Measurements from ENCODE around the gene TTLL5.

Gene TTLL5

DNA sequence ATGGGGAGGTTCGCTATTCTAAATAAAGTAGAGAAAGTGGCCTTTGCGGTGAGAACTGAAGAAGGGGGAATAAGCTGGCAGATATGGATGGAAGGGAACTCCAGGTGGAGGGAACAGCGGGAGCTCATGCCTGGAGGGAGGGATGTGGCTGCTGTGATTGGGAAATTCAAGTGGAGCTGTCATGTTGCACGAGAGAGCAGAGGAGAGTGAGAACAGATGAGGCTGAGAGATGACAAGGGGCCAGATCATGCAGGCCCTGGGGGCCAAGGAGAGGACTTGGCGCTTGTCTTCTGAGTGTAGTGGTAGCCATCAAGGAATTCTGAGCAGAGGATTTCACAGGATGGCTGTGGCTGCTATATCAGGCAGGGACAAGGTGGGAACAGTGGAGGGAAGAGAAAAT, 285.7 kb downstream of the TTLL5 start:
- no peak for DNase-seq (ENCODE audit: low spot score)
- CTCF ChIA-PET: interaction anchor here (0.5 to 0.7 kb wide), 3 partner anchors 13 to 864 kb away, joined by 3 to 4 read pairs (median 3); no protein-coding TSS in a partner anchor
- POLR2A ChIA-PET (ENCODE audit: low non-redundant PET): no interaction called here
- no peak overlapping the region for H3K27ac ChIP-seq
- TF ChIP-seq, protein P1, sequence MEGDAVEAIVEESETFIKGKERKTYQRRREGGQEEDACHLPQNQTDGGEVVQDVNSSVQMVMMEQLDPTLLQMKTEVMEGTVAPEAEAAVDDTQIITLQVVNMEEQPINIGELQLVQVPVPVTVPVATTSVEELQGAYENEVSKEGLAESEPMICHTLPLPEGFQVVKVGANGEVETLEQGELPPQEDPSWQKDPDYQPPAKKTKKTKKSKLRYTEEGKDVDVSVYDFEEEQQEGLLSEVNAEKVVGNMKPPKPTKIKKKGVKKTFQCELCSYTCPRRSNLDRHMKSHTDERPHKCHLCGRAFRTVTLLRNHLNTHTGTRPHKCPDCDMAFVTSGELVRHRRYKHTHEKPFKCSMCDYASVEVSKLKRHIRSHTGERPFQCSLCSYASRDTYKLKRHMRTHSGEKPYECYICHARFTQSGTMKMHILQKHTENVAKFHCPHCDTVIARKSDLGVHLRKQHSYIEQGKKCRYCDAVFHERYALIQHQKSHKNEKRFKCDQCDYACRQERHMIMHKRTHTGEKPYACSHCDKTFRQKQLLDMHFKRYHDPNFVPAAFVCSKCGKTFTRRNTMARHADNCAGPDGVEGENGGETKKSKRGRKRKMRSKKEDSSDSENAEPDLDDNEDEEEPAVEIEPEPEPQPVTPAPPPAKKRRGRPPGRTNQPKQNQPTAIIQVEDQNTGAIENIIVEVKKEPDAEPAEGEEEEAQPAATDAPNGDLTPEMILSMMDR (conservative IDR thresholded peaks at IDR 0.05; ENCODE audit: low read depth): no peak

DNA sequence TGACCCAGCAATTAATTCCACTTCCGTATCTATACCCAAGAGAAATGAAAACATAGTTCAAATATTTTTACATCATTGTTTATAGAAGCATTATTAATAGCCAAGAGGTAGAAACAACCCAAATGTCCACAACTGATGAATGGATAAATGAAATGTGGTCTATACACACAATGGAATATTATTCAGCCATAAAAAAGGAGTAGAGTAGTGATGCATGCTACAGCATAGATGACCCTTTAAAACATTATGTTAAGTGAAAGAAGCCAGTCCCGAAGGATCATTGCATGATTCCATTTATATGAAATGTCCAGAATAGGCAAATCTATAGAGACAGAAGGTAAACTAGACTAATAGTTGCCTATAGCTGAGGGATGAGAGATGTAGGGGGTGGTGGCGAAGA, 291.4 kb downstream of the TTLL5 start:
- POLR2A ChIA-PET (ENCODE audit: low non-redundant PET): no interaction called here
- CTCF ChIA-PET: no interaction called here
- TF ChIP-seq, protein P1 (conservative IDR thresholded peaks at IDR 0.05; ENCODE audit: low read depth): no peak
- H3K27ac ChIP-seq: no peak overlapping the region
- DNase-seq (ENCODE audit: low spot score): no peak

DNA sequence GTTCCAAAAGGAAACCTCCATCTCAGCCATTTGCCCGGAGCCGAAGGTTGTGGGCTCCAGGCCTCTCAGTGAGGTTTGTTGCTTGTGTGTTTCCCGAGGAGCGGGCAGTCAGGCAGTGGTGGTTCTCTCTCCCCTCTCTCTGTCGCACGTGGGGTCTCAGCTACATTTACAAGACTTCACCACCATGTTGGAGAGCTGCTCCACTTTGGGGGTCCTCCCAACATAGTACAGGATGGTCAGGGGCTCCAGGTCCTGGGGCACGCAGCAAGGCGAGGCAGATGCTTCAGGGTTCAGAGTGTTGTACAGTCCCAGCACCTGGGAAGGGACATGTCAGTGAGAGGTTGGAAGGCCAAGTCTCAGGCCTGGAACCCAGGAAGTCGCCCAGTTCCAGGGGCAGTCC, 298.0 kb downstream of the TTLL5 start:
- ChIA-PET CTCF (no interaction called here), POLR2A (ENCODE audit: low non-redundant PET) (no interaction called here)
- DNase-seq (ENCODE audit: low spot score): no peak
- H3K27ac ChIP-seq: no peak overlapping the region
- TF ChIP-seq, protein P1 (conservative IDR thresholded peaks at IDR 0.05; ENCODE audit: low read depth): no peak

DNA sequence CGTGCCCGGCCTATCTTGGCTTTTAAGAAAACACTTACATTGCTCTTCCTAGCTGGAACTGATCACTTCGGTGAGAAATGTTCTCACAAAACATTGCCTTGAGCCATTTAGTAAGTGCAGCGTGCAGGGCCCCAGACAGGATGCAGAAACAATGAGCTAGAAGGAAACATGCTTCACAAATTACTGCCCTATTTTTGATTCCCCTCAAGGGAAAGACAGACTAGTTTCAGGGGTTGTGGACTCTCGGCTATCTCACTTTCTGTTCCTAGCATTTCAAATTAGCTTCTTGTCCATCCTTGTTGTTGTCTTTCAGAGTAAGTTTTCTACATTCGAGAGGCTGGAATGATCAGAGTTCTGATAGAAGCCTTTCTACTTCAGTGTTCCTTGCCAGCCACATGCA, 299.2 kb downstream of the TTLL5 start:
- no peak overlapping the region for H3K27ac ChIP-seq
- no peak for DNase-seq (ENCODE audit: low spot score)
- POLR2A ChIA-PET (ENCODE audit: low non-redundant PET): interaction anchor here (0.7 kb wide), 1 partner anchor 744 kb away, joined by 5 read pairs; no protein-coding TSS in a partner anchor
- CTCF ChIA-PET: interaction anchor here (0.6 kb wide), 1 partner anchor 22 kb away, joined by 3 read pairs; no protein-coding TSS in a partner anchor
- TF ChIP-seq, protein P1 (conservative IDR thresholded peaks at IDR 0.05; ENCODE audit: low read depth): no peak

DNA sequence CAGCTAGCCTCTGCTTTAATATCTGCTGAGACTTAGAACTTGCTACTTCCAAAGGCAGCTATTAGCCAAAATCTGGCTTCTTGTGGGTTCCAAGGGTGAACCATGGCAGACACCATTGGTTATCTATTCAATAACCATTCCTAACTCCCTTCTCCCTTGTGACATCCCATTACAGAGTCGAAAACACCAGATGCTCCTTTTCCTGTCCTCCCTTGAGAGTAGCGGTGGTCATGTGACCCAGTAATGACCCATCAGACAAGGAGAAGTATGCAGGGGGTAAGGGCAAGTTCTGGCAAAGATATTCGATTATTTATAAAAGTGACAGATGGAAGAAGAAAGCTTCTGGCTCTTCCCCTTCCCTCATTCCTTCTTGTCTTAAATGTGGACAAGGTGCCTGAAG, 300.6 kb downstream of the TTLL5 start:
- H3K27ac ChIP-seq: no peak overlapping the region
- TF ChIP-seq, protein P1 (conservative IDR thresholded peaks at IDR 0.05; ENCODE audit: low read depth): no peak

DNA sequence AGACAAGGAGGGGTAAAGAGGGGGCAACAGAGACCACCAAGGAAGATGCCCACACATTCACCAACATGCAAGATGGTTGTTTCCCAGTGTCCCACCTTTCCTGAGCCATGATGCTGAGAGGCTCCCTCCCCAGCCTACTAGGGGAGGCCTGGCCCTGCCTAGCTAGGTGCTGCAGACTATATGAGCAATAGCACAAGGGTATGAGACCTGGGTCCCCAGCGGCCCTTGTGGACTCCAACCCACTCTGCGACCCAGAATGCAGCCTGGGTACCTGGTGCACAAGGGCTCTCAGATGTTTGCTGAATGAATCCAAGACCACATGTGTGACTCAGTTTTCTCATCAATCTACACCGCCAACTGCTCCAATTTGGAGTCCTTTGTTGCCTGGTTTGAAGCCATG, 306.8 kb downstream of the TTLL5 start:
- no peak for DNase-seq (ENCODE audit: low spot score)
- no peak overlapping the region for H3K27ac ChIP-seq
- POLR2A ChIA-PET (ENCODE audit: low non-redundant PET): no interaction called here
- TF ChIP-seq, protein P1 (conservative IDR thresholded peaks at IDR 0.05; ENCODE audit: low read depth): no peak
- CTCF ChIA-PET: interaction anchor here (0.7 kb wide), 1 partner anchor 136 kb away, joined by 3 read pairs; no protein-coding TSS in a partner anchor

More for the DNA sequence above, 300.6 kb downstream of the TTLL5 start:
- CTCF ChIA-PET: interaction anchor here (0.6 kb wide), 1 partner anchor 1916 kb away, joined by 4 read pairs; no protein-coding TSS in a partner anchor
- POLR2A ChIA-PET (ENCODE audit: low non-redundant PET): no interaction called here
- no peak for DNase-seq (ENCODE audit: low spot score)
